ENCODE results near the gene DOCK9.
"Not testable (repeated sequence)": the region's sequence is repeated elsewhere in the genome, so short reads cannot be mapped to it uniquely, and the experiment has no call there.

Gene DOCK9

GRCh38 chr13:98909016-98909415, 68.8 kb downstream of the DOCK9 start:
- DNase-seq, result no peak

- DNase-seq, result no peak
Observed at GRCh38 chr13:98906746-98907502, 70.9 kb downstream of the DOCK9 start.

DNA sequence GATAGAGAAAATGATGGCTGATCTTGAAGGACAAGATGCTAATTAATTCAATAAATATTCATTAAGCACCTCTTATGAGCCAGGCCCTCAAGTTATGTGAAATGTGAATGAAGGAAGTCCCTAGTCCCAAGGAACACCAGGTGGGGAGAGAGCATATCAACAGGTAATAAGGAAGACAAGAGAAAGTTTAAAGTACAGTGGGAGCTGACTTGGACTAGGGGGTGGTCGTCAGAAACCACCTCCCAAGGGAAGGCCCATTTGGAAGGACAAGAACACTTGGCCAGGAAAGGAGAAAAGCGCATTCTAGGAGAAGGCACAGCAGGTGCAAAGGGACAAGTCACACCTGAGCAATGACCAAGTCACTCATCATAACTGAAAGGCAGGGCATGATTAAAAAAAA, 72.7 kb downstream of the DOCK9 start:
- DNase-seq, result no peak

- DNase-seq, result no peak
Observed at GRCh38 chr13:98900442-98900841, 77.4 kb downstream of the DOCK9 start.

GRCh38 chr13:98897706-98898105, 80.2 kb downstream of the DOCK9 start:
- no peak for DNase-seq

GRCh38 chr13:98896868-98897144, 81.1 kb downstream of the DOCK9 start:
- DNase-seq, result no peak

DNA sequence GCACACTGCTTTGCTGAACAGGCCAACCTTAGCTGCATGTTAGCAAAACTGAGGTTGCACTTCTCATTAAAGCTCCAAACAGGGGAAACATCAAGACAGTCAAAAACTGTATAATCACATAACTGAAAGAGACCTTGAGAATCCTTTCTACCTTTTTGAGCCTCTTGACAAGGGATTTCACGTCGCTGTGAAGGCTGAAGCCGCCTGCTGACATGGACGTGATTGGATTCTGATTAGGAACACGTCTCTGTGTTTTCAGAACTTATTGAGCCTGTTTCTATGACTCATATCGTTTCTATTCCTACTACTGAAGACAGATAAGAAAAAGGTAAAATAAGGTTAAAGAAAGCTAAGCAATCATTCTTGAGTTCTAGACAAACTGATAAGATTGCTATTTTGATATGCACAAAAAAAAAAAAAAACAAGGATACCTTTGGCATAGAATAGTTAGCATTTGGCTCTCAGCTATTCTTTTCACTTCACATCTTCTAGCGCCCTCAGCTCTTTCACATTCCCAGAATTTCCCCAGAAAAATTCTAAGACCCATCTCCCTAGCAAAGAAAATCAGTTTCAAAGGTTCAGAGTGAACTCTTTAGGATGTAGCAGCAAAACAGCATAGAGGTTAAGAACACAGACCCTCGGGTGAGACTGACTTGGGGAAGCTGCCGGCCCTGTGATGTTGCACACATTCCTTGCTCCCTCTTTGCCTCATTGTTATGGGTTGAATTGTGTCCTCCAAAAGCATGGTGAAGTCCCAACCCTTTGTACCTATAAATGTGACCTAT, 81.6 kb downstream of the DOCK9 start:
- no peak for DNase-seq

DNA sequence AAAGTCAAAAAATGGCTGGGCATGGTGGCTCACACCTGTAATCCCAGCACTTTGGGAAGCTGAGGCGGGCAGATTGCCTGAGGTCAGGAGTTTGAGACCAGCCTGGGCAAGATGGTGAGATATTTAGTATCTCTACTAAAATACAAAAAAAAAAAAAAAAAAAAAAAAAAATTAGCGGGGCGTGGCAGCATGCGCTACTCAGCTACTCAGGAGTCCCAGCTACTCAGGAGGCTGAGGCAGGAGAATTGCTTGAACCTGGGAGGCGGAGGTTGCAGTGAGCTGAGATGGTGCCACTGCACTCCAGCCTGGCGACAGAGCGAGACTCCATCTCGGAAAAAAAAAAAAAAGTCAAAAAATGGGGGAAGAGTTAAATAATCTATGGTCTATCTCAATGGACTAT, 83.0 kb downstream of the DOCK9 start:
- not testable (repeated sequence) for DNase-seq

DNA sequence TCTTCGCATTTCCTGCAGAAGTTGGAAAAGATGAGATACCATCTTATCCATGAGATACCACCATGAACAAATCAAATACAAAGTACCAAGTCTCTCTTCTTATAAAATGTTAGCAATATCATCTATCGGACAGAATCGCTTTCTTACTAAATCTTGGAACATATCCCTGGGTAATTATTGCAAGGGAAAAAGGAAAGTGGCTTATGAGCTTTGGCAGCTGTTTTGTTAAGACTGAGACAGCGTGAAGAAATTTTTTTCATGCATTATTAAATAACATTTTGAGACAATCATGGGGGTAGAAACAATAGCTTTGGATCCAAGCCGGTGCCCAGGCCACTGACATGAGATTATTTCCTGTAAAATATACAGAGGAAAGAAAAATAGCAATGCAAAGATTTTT, 84.5 kb downstream of the DOCK9 start:
- DNase-seq, result no peak

DNA sequence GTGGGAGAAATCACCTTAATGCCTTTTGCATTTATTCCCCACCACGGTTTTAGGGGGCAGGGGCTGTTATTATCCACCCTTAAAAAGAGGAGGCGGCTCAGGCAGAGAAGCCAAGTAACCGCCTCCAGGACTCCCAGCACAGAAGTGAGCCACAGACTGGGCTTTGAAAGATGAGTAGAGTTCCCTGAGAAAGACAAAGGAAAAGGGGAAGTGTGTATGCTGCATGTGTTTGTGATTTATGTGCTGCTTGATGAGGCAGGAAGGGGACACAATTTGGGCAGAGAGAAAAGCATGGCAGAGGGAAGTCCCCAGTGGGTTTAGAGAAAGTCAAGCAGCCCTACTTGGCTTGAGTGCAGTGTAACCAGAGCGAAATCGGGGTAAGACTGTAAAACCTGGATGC, 85.0 kb downstream of the DOCK9 start:
- DNase-seq, result no peak

DNA sequence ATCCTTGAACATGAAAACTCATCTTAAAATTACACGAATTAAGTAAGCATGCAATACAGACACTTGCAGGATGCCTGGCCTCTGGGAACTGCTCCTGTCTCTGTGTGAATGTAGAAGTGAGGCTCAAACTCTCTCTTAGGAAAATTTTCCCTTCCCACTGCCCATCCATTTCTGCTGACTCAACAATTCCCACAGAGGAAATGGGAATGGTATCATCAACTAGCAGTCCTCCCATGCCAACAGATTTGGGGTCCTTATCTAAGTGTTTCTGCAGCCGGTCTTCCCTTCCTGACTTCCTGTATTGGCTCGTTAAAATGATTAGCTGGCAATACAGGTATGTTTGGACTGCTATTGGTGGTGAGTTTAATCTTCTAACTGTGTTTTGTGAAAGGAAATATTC, 85.8 kb downstream of the DOCK9 start:
- no peak for DNase-seq

GRCh38 chr13:98890925-98891324, 86.9 kb downstream of the DOCK9 start:
- no peak for DNase-seq

GRCh38 chr13:98890186-98890585, 87.7 kb downstream of the DOCK9 start:
- no peak for DNase-seq

DNA sequence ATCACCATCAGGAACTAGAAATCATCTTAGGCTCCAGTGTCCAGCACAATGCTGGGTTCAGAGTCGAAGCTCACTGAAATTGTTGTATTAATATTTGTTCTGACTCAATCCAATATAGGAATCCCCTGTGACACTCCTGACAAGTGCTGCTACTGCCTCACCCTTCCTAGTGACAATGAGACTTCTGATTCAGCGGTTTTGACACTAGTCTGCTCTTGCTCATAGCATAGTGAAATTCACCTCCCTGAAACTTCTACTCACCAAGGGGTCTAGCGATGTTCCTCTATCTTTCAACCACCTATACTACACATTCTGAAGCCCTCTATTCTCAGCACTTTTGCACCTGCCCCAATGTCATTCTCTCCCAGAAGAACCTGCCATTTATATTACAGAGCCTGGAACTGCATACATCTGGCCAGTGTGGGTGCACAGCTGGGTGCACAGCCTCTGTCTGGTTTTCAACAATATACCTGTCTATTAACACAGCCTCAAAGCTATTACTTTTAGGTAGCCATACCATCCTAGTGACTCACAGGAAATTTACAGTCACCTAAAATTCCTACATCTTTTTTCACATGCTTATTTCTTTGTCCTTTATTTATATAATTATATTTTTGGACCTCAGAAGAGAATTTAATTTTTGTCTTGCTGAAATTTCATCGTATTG, 88.3 kb downstream of the DOCK9 start:
- no peak for DNase-seq

- DNase-seq, result no peak
Observed at GRCh38 chr13:98888890-98889279, 89.0 kb downstream of the DOCK9 start.

GRCh38 chr13:98888222-98888889, 89.5 kb downstream of the DOCK9 start:
- DNase-seq, result no peak

- DNase-seq, result no peak
Observed at GRCh38 chr13:98886587-98887230, 91.2 kb downstream of the DOCK9 start.

- DNase-seq, result no peak
Observed at GRCh38 chr13:98885600-98885999, 92.3 kb downstream of the DOCK9 start.

- DNase-seq, result no peak
Observed at GRCh38 chr13:98883998-98884397, 93.9 kb downstream of the DOCK9 start.

DNA sequence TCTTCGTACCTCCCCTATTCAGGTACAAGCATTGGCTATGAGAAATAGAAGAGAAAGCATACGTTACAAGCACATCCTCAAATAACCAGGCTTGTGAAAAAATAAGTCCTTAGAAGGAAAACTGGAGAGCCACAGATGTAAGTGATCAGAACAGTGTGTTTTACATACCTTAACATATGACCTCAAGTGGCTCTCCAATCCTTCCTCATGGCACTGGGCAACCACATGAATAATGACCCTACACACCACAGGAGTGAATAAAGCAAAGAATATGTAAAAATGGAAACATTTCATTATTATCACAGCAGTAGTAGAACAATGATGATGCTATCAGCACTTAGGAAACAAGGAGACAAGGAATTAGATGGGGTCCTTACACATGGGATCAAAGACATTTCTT, 96.5 kb downstream of the DOCK9 start:
- no peak for DNase-seq

GRCh38 chr13:98880677-98881076, 97.2 kb downstream of the DOCK9 start:
- no peak for DNase-seq

DNA sequence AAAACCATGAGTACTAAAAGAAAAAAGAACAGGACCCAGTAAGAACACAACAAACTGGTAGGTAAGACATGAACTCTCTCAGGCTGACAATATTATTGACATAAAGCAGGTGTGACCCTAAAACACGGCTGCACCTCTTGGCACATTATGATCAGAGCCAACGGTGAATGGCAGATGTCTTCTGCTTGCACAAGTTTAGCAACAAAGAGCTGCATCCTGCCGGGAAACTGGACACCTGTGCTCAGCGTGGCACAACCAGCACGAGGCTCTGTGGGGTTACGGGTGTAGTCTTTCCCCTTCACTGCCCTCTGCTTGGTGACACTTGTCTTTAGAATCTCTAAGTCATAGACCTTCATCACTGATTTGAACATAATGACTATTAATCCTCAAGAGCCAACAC, 97.9 kb downstream of the DOCK9 start:
- DNase-seq, result no peak

- DNase-seq, result no peak
Observed at GRCh38 chr13:98879127-98879520, 98.7 kb downstream of the DOCK9 start.

Data from activated CD4-positive, CD25-positive, alpha-beta regulatory T cell (primary cell).